K562 (cell line): ENCODE results near the gene EFHC1. TPM values are rescaled to one million over a fixed set of nuclear protein-coding genes. Genes with fewer than 3 reads are reported as not detected.

Source experiments
- ARID3B ChIP-seq: fragments of 250-450 bp; sonication (Bioruptor Pico); IDR thresholded peaks from 2 replicates; pipeline ENCODE4 v1.4.0; 2020; ENCODE audit warnings: borderline replicate concordance
- CTCFL ChIP-seq: IDR thresholded peaks from 2 replicates; pipeline ENCODE4 v1.6.1; 2011; ENCODE audit warnings: borderline replicate concordance, low read depth, mild to moderate bottlenecking, moderate library complexity, low read length; ENCODE audit not compliant: insufficient read depth, poor library complexity, severe bottlenecking
- DACH1 ChIP-seq: fragments of 450-650 bp; IDR thresholded peaks from 2 replicates; pipeline ENCODE4 v1.6.1; 2018; ENCODE audit not compliant: partially characterized antibody
- DLX4 ChIP-seq: fragments of 250-450 bp; sonication (Bioruptor Pico); IDR thresholded peaks from 2 replicates; pipeline ENCODE4 v1.6.1; 2021; ENCODE audit warnings: mild to moderate bottlenecking
- FOXA1 ChIP-seq: fragments of 450-650 bp; IDR thresholded peaks from 2 replicates; pipeline ENCODE4 v1.6.1; 2016; ENCODE audit warnings: mild to moderate bottlenecking, borderline replicate concordance
- FUS ChIP-seq: fragments of 200-400 bp; formaldehyde crosslinking; optimal IDR thresholded peaks from 2 replicates; pipeline ENCODE3; 2017; ENCODE audit warnings: low read depth, low read length
- MYC ChIP-seq, 2 experiments: fragments of 250-450 bp in 1 of 2; sonication (Bioruptor Pico) in 1 of 2; IDR thresholded peaks; 2 replicates each; pipeline versions ENCODE4 v1.5.1 to v1.6.1; 2012 to 2021; ENCODE audit warnings: low read depth in 2 of 2, borderline replicate concordance in 1 of 2, improper control_type of control experiment in 1 of 2, low read length in 1 of 2, mild to moderate bottlenecking in 1 of 2, moderate library complexity in 1 of 2
- NR3C1 ChIP-seq: sonication (generic); formaldehyde crosslinking; IDR thresholded peaks from 2 replicates; pipeline ENCODE4 v1.8.1; 2022; ENCODE audit warnings: missing genetic modification reagents
- PCBP2 ChIP-seq: fragments of 200-400 bp; formaldehyde crosslinking; IDR thresholded peaks from 2 replicates; pipeline ENCODE4 v1.6.1; 2018; ENCODE audit warnings: low read length, low read depth, mild to moderate bottlenecking, moderate library complexity; ENCODE audit not compliant: poor library complexity, severe bottlenecking
- RERE ChIP-seq: sonication (generic); formaldehyde crosslinking; IDR thresholded peaks from 2 replicates; pipeline ENCODE4 v1.8.0; 2023; ENCODE audit warnings: missing genetic modification reagents, mild to moderate bottlenecking, borderline replicate concordance
- SIRT6 ChIP-seq: IDR thresholded peaks from one replicate; pipeline ENCODE4 v1.6.1; 2012; ENCODE audit warnings: low read depth, mild to moderate bottlenecking, control low read depth, inconsistent platforms, low read length, moderate library complexity
- TCF7L2 ChIP-seq: fragments of 150-350 bp; IDR thresholded peaks from 2 replicates; pipeline ENCODE4 v1.6.1; 2016; ENCODE audit warnings: low read depth, mild to moderate bottlenecking, low read length, moderate library complexity
- TFAM ChIP-seq: fragments of 250-450 bp; sonication (Bioruptor Pico); conservative IDR thresholded peaks from 2 replicates; pipeline ENCODE4 v1.5.0; 2021; ENCODE audit warnings: mild to moderate bottlenecking, moderate library complexity
- ZKSCAN8 ChIP-seq: fragments of 200-800 bp; sonication (Bioruptor generic); IDR thresholded peaks from 2 replicates; pipeline ENCODE4 v1.6.1; 2016; ENCODE audit warnings: missing genetic modification characterization, missing compliant biosample characterization
- ZNF79 ChIP-seq: fragments of 250-450 bp; sonication (Bioruptor Pico); IDR thresholded peaks from 2 replicates; pipeline ENCODE4 v1.4.0; 2020; ENCODE audit warnings: low read depth, mild to moderate bottlenecking, moderate library complexity
- ZSCAN29 ChIP-seq: fragments of 450-650 bp; IDR thresholded peaks from 2 replicates; pipeline ENCODE4 v1.6.1; 2017
- polyA plus RNA-seq, 8 experiments: library from polyadenylated mRNA; depleted of rRNA in 4 of 8; stranded (reverse) in 5 of 8; unstranded in 3 of 8; fragments of >200 nt; fragmentation: Nextera tagmentation in 2 of 8; fragmentation: Illumina TruSeq in 1 of 8; extraction: Ambion mirVana in 2 of 8; extraction: Trizol in 1 of 8; gene quantifications; 2 replicates each; pipeline versions ENCODE4 v1.2.1 to v1.2.3, GENCODE V29; 2011 to 2014; ENCODE audit warnings: inconsistent platforms in 1 of 8, missing spikeins in 1 of 8
- total RNA-seq, 7 experiments: library from RNA; depleted of rRNA in 6 of 7; stranded (reverse); fragments of >200 nt in 6 of 7; fragmentation: Illumina TruSeq in 2 of 7; extraction: Trizol in 2 of 7; gene quantifications; 2 replicates each; pipeline versions ENCODE4 v1.2.1 to v1.2.3, GENCODE V29; 2011 to 2021; ENCODE audit warnings: low replicate concordance in 1 of 7

EFHC1 gene
- total and polyA plus RNA-seq, 9 of the 15 experiments (the other 6 are each of a cell fraction or from before 2014, with no cell fraction given), result 9.5 to 31.0 (median 14.9) TPM

- TF ChIP-seq RERE (no peak), ZKSCAN8 (CRISPR knock-in tag) (no peak), ZSCAN29 (no peak), FOXA1 (no peak), ZNF79 (CRISPR knock-in tag) (no peak), TCF7L2 (no peak), NR3C1 (CRISPR knock-in tag) (no peak), DACH1 (no peak), DLX4 (no peak), SIRT6 (no peak), TFAM (CRISPR knock-in tag) (no peak), FUS (no peak), PCBP2 (no peak), MYC (IDR thresholded peaks at IDR 0.05; ENCODE audit: low read depth, low read length) (peak; percentile 55; the same call in 1 of the 2 replicates), MYC (CRISPR knock-in tag; IDR thresholded peaks at IDR 0.05; ENCODE audit: borderline replicate concordance, low read depth) (no peak), CTCFL (no peak), ARID3B (CRISPR knock-in tag) (no peak)
These were observed 84.0 kb downstream of the EFHC1 start (continued) for GRCh38 chr6:52503851-52504781.
